GM23338 (cell line): ENCODE data around the gene TMEM135. TPM values are rescaled to one million over a fixed set of nuclear protein-coding genes. Genes with fewer than 3 reads are reported as not detected.

Source experiments
- ATAC-seq: fragments of 200-7000 bp; cut with Tn5 transposase; 3 replicates; pipeline ENCODE4 v1.9.1; 2020
- DNase-seq: peaks from one replicate; pipeline ENCODE4 v3.0.0-alpha.2; 2015; ENCODE audit warnings: low spot score
- H2AFZ ChIP-seq: fragments of 200-600 bp; sonication (generic); 2 replicates; pipeline ENCODE4 v1.8.0; 2016; ENCODE audit warnings: antibody characterized with exemption, mild to moderate bottlenecking, moderate library complexity
- H3F3A ChIP-seq: fragments of 200-600 bp; sonication (generic); replicated peaks from 2 replicates; pipeline ENCODE4 v1.8.0; 2017; ENCODE audit warnings: antibody characterized with exemption, mixed run types, low read depth
- H3K27ac ChIP-seq: fragments of 200-600 bp; sonication (generic); 2 replicates; pipeline ENCODE4 v1.6.1; 2016; ENCODE audit warnings: low read depth
- H3K27me3 ChIP-seq: fragments of 200-600 bp; sonication (generic); 2 replicates; pipeline ENCODE4 v1.8.0; 2016; ENCODE audit warnings: mild to moderate bottlenecking, mixed run types, moderate library complexity; ENCODE audit not compliant: insufficient read depth
- H3K36me3 ChIP-seq: fragments of 200-600 bp; sonication (generic); 2 replicates; pipeline ENCODE4 v1.8.0; 2016; ENCODE audit warnings: mild to moderate bottlenecking; ENCODE audit not compliant: insufficient read depth
- H3K4me1 ChIP-seq: fragments of 200-600 bp; sonication (generic); 2 replicates; pipeline ENCODE4 v1.8.0; 2016; ENCODE audit warnings: mild to moderate bottlenecking, moderate library complexity; ENCODE audit not compliant: insufficient read depth
- H3K4me2 ChIP-seq: fragments of 200-600 bp; sonication (generic); 2 replicates; pipeline ENCODE4 v1.7.1; 2017; ENCODE audit warnings: mixed run types
- H3K4me3 ChIP-seq: fragments of 200-600 bp; sonication (generic); 2 replicates; pipeline ENCODE4 v1.6.1; 2016; ENCODE audit warnings: mixed run types
- H3K79me2 ChIP-seq: fragments of 200-600 bp; sonication (generic); replicated peaks from 2 replicates; pipeline ENCODE4 v1.8.0; 2017; ENCODE audit warnings: mild to moderate bottlenecking; ENCODE audit not compliant: insufficient read depth
- H3K9me2 ChIP-seq: fragments of 200-600 bp; sonication (generic); 2 replicates; pipeline ENCODE4 v1.8.0; 2017; ENCODE audit not compliant: insufficient read depth
- H4K20me1 ChIP-seq: fragments of 200-600 bp; sonication (generic); replicated peaks from 2 replicates; pipeline ENCODE4 v1.8.0; 2017; ENCODE audit warnings: mild to moderate bottlenecking; ENCODE audit not compliant: insufficient read depth
- H3K27ac Mint-ChIP-seq: 2 replicates; pipeline ENCODE4 v1.8.0; 2020; ENCODE audit warnings: inconsistent platforms, mild to moderate bottlenecking, moderate library complexity, mixed read lengths
- H3K27me3 Mint-ChIP-seq: 3 replicates; pipeline ENCODE4 v1.8.0; 2022; ENCODE audit warnings: low read depth, mild to moderate bottlenecking, moderate library complexity, mixed read lengths, inconsistent platforms; ENCODE audit not compliant: insufficient read depth, poor library complexity
- H3K36me3 Mint-ChIP-seq: 3 replicates; pipeline ENCODE4 v1.8.0; 2021; ENCODE audit warnings: low read depth, mild to moderate bottlenecking, inconsistent platforms, moderate library complexity, mixed read lengths
- H3K4me1 Mint-ChIP-seq: 3 replicates; pipeline ENCODE4 v1.8.0; 2020; ENCODE audit warnings: mild to moderate bottlenecking, inconsistent platforms, mixed read lengths
- H3K4me3 Mint-ChIP-seq: 3 replicates; pipeline ENCODE4 v1.8.0; 2021; ENCODE audit warnings: moderate library complexity, mild to moderate bottlenecking, inconsistent platforms, mixed read lengths
- H3K9me3 Mint-ChIP-seq: 3 replicates; pipeline ENCODE4 v1.8.0; 2020; ENCODE audit warnings: moderate library complexity, mild to moderate bottlenecking, inconsistent platforms, mixed read lengths
- EZH2 ChIP-seq: fragments of 200-600 bp; sonication (generic); IDR thresholded peaks from one replicate; pipeline ENCODE4 v1.8.0; 2017; ENCODE audit warnings: antibody characterized with exemption, mild to moderate bottlenecking, low read depth; ENCODE audit not compliant: unreplicated experiment
- EZH2phosphoT487 ChIP-seq: fragments of 200-600 bp; sonication (generic); IDR thresholded peaks from one replicate; pipeline ENCODE4 v1.8.1; 2018; ENCODE audit warnings: antibody characterized with exemption; ENCODE audit not compliant: unreplicated experiment
- JUNB ChIP-seq: IDR thresholded peaks from one replicate; pipeline ENCODE4 v1.6.1; 2016; ENCODE audit warnings: antibody characterized with exemption; ENCODE audit not compliant: unreplicated experiment
- NANOG ChIP-seq: IDR thresholded peaks from 2 replicates; pipeline ENCODE4 v1.6.1; 2016; ENCODE audit warnings: antibody characterized with exemption, borderline replicate concordance
- STAT1 ChIP-seq: IDR thresholded peaks from one replicate; pipeline ENCODE4 v1.6.1; 2016; ENCODE audit warnings: antibody characterized with exemption; ENCODE audit not compliant: unreplicated experiment
- ZNF114 ChIP-seq: fragments of 250-450 bp; sonication (Bioruptor Pico); IDR thresholded peaks from 2 replicates; pipeline ENCODE4 v1.5.0; 2020; ENCODE audit warnings: mild to moderate bottlenecking, moderate library complexity
- ZNF331 ChIP-seq: fragments of 250-450 bp; sonication (Bioruptor Pico); IDR thresholded peaks from 2 replicates; pipeline ENCODE4 v1.5.0; 2020; ENCODE audit warnings: low read depth, mild to moderate bottlenecking, moderate library complexity
- polyA plus RNA-seq: library from polyadenylated mRNA; unstranded; fragments of >200 nt; fragmentation: Nextera tagmentation; extraction: Ambion mirVana; gene quantifications from 2 replicates; pipeline ENCODE4 v1.2.1, GENCODE V29; 2016
- total RNA-seq: library from RNA; depleted of rRNA; stranded (reverse); fragments of >200 nt; shearing (Covaris generic); gene quantifications from 2 replicates; pipeline ENCODE4 v1.2.3, GENCODE V29; 2014
- TF ChIP-seq, protein P1 (sequence below): IDR thresholded peaks from 2 replicates; pipeline ENCODE4 v1.6.1; 2016; ENCODE audit warnings: antibody characterized with exemption
- TF ChIP-seq, protein P2 (sequence below), 2 experiments: fragments of 200-600 bp in 1 of 2; sonication (generic) in 1 of 2; conservative IDR thresholded peaks; 2 replicates each; pipeline versions ENCODE4 v1.5.1 to v1.6.1; 2016 to 2017; ENCODE audit warnings: antibody characterized with exemption in 2 of 2, low read depth in 2 of 2, mild to moderate bottlenecking in 2 of 2, moderate library complexity in 1 of 2
- TF ChIP-seq, protein P3 (sequence below): fragments of 250-450 bp; sonication (Bioruptor Pico); IDR thresholded peaks from 2 replicates; pipeline ENCODE4 v1.5.0; 2020; ENCODE audit warnings: mild to moderate bottlenecking, moderate library complexity

Gene TMEM135
- total and polyA plus RNA-seq, 2 experiments from 2014 or later = 23.4 to 49.9 TPM

GRCh38 chr11:87256694-87257340 lies 219.1 kb downstream of the TMEM135 start:
- H3K27me3 Mint-ChIP-seq = peaks cover 2% of the 10 kb centered on the region
- no peaks in the 10 kb centered on the region for H3K79me2 ChIP-seq
- no peak overlapping the region for H3K4me3 ChIP-seq
- no peaks in the 10 kb centered on the region for H3K4me1 ChIP-seq
- H3K4me3 Mint-ChIP-seq = no peak overlapping the region
- ATAC-seq = no peak
- DNase-seq = no peak
- H3K4me1 Mint-ChIP-seq = peaks cover 7% of the 10 kb centered on the region; the same call in 2 of the 3 replicates
- no peaks in the 10 kb centered on the region for H4K20me1 ChIP-seq
- no peak overlapping the region for H3K4me2 ChIP-seq
- no peaks in the 10 kb centered on the region for H3K36me3 Mint-ChIP-seq
- H3K9me2 ChIP-seq = no peaks in the 10 kb centered on the region
- no peaks in the 10 kb centered on the region for H3K27me3 ChIP-seq
- H3K9me3 Mint-ChIP-seq = no peaks in the 10 kb centered on the region
- no peaks in the 10 kb centered on the region for H3K36me3 ChIP-seq
- no peak overlapping the region for H3K27ac ChIP-seq
- H3K27ac Mint-ChIP-seq = no peak overlapping the region
- no peak overlapping the region for H2AFZ ChIP-seq
- TF ChIP-seq JUNB = no peak
- TF ChIP-seq ZNF114 (CRISPR knock-in tag) = no peak
- no peaks in the 10 kb centered on the region for H3F3A ChIP-seq

DNA sequence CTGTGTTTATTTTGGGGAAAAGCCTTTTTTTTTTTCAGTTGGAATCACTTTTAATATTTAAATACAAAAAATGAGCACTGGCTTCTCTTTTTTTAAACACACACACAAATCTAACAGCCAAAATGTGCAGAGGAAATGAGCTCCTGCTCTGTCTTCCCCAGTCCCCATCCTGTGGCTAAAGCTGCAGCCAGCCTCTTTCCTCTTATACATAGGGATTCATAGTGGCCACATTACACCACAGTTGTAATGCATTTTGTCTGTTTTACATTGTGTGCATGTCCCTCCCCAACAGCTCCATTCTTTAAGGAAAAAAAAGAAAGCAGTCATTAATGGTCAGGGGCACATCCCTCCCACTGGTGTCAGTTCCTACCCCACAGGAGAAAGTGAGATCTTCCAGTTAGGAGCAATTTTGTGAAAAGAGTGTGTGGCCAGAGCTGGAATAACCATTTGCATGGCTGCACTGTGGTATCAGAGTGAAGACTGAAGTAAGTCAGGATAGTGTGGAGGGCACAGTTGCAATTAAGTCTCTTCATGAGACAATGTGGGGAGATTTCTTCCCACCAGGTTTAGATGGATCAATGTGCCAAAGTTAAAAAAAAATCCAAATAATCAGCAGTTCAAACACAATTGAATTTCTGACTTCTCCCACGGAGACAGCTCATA lies 220.6 kb downstream of the TMEM135 start:
- no peak overlapping the region for H3K27ac ChIP-seq
- TF ChIP-seq ZNF114 (CRISPR knock-in tag) = no peak
- TF ChIP-seq, protein P1, sequence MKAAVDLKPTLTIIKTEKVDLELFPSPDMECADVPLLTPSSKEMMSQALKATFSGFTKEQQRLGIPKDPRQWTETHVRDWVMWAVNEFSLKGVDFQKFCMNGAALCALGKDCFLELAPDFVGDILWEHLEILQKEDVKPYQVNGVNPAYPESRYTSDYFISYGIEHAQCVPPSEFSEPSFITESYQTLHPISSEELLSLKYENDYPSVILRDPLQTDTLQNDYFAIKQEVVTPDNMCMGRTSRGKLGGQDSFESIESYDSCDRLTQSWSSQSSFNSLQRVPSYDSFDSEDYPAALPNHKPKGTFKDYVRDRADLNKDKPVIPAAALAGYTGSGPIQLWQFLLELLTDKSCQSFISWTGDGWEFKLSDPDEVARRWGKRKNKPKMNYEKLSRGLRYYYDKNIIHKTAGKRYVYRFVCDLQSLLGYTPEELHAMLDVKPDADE = no peak
- TF ChIP-seq, protein P2, sequence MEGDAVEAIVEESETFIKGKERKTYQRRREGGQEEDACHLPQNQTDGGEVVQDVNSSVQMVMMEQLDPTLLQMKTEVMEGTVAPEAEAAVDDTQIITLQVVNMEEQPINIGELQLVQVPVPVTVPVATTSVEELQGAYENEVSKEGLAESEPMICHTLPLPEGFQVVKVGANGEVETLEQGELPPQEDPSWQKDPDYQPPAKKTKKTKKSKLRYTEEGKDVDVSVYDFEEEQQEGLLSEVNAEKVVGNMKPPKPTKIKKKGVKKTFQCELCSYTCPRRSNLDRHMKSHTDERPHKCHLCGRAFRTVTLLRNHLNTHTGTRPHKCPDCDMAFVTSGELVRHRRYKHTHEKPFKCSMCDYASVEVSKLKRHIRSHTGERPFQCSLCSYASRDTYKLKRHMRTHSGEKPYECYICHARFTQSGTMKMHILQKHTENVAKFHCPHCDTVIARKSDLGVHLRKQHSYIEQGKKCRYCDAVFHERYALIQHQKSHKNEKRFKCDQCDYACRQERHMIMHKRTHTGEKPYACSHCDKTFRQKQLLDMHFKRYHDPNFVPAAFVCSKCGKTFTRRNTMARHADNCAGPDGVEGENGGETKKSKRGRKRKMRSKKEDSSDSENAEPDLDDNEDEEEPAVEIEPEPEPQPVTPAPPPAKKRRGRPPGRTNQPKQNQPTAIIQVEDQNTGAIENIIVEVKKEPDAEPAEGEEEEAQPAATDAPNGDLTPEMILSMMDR (conservative IDR thresholded peaks at IDR 0.05; ENCODE audit: low read depth in 2 of 2) = no peak
- no peak for TF ChIP-seq NANOG
- no peak for TF ChIP-seq JUNB
- TF ChIP-seq EZH2 = no peak
- no peak for TF ChIP-seq EZH2phosphoT487
- TF ChIP-seq ZNF331 (CRISPR knock-in tag) = no peak
- TF ChIP-seq, protein P3, sequence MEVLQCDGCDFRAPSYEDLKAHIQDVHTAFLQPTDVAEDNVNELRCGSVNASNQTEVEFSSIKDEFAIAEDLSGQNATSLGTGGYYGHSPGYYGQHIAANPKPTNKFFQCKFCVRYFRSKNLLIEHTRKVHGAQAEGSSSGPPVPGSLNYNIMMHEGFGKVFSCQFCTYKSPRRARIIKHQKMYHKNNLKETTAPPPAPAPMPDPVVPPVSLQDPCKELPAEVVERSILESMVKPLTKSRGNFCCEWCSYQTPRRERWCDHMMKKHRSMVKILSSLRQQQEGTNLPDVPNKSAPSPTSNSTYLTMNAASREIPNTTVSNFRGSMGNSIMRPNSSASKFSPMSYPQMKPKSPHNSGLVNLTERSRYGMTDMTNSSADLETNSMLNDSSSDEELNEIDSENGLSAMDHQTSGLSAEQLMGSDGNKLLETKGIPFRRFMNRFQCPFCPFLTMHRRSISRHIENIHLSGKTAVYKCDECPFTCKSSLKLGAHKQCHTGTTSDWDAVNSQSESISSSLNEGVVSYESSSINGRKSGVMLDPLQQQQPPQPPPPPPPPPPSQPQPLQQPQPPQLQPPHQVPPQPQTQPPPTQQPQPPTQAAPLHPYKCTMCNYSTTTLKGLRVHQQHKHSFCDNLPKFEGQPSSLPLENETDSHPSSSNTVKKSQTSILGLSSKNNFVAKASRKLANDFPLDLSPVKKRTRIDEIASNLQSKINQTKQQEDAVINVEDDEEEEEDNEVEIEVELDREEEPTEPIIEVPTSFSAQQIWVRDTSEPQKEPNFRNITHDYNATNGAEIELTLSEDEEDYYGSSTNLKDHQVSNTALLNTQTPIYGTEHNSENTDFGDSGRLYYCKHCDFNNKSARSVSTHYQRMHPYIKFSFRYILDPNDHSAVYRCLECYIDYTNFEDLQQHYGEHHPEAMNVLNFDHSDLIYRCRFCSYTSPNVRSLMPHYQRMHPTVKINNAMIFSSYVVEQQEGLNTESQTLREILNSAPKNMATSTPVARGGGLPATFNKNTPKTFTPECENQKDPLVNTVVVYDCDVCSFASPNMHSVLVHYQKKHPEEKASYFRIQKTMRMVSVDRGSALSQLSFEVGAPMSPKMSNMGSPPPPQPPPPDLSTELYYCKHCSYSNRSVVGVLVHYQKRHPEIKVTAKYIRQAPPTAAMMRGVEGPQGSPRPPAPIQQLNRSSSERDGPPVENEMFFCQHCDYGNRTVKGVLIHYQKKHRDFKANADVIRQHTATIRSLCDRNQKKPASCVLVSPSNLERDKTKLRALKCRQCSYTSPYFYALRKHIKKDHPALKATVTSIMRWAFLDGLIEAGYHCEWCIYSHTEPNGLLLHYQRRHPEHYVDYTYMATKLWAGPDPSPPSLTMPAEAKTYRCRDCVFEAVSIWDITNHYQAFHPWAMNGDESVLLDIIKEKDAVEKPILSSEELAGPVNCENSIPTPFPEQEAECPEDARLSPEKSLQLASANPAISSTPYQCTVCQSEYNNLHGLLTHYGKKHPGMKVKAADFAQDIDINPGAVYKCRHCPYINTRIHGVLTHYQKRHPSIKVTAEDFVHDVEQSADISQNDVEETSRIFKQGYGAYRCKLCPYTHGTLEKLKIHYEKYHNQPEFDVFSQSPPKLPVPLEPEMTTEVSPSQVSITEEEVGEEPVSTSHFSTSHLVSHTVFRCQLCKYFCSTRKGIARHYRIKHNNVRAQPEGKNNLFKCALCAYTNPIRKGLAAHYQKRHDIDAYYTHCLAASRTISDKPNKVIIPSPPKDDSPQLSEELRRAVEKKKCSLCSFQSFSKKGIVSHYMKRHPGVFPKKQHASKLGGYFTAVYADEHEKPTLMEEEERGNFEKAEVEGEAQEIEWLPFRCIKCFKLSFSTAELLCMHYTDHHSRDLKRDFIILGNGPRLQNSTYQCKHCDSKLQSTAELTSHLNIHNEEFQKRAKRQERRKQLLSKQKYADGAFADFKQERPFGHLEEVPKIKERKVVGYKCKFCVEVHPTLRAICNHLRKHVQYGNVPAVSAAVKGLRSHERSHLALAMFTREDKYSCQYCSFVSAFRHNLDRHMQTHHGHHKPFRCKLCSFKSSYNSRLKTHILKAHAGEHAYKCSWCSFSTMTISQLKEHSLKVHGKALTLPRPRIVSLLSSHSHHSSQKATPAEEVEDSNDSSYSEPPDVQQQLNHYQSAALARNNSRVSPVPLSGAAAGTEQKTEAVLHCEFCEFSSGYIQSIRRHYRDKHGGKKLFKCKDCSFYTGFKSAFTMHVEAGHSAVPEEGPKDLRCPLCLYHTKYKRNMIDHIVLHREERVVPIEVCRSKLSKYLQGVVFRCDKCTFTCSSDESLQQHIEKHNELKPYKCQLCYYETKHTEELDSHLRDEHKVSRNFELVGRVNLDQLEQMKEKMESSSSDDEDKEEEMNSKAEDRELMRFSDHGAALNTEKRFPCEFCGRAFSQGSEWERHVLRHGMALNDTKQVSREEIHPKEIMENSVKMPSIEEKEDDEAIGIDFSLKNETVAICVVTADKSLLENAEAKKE (CRISPR knock-in tag) = no peak
- TF ChIP-seq STAT1 = no peak

More for the DNA sequence above, 220.6 kb downstream of the TMEM135 start:
- H3K4me3 ChIP-seq = no peak overlapping the region
- Mint-ChIP-seq H3K27me3 (peaks cover 2% of the 10 kb centered on the region), H3K9me3 (no peaks in the 10 kb centered on the region), H3K4me3 (no peak overlapping the region), H3K4me1 (peaks cover 7% of the 10 kb centered on the region; the same call in 2 of the 3 replicates), H3K36me3 (no peaks in the 10 kb centered on the region), H3K27ac (no peak overlapping the region)
- no peaks in the 10 kb centered on the region for H3K9me2 ChIP-seq
- H3K36me3 ChIP-seq = no peaks in the 10 kb centered on the region
- no peak overlapping the region for H3K4me2 ChIP-seq
- no peaks in the 10 kb centered on the region for H4K20me1 ChIP-seq
- H3K27me3 ChIP-seq = no peaks in the 10 kb centered on the region
- no peaks in the 10 kb centered on the region for H3F3A ChIP-seq
- no peaks in the 10 kb centered on the region for H3K79me2 ChIP-seq
- ATAC-seq (peak; percentile 32; the same call in 1 of the 3 replicates), DNase-seq (no peak)
- no peaks in the 10 kb centered on the region for H3K4me1 ChIP-seq
- no peak overlapping the region for H2AFZ ChIP-seq
